GM12878 (cell line): ENCODE results near the gene PMM2. TPM values are rescaled to one million over a fixed set of nuclear protein-coding genes. Genes with fewer than 3 reads are reported as not detected.

Source experiments
- ATAC-seq: fragments of 200-7000 bp; cut with Tn5 transposase; 3 replicates; pipeline ENCODE4 v1.9.1; 2020; ENCODE audit warnings: mild to moderate bottlenecking, moderate library complexity
- BruUV-seq: library from RNA; stranded (reverse); fragments of 400-500 nt; replicated peaks from 2 replicates; lab custom pipeline; 2021; lab: Mats Ljungman, UMichigan
- CTCF ChIA-PET: fragments of 300-600 bp; sonication (Branson Sonifier 250); formaldehyde crosslinking; extraction: SDS; loops from one replicate; lab custom pipeline; 2021; ENCODE audit warnings: inconsistent platforms; lab: Yijun Ruan, JAX
- POLR2A ChIA-PET: fragments of 350-600 bp; formaldehyde crosslinking; extraction: SDS; loops from one replicate; lab custom pipeline; 2021; ENCODE audit warnings: inconsistent platforms; lab: Charles Lee
- RAD21 ChIA-PET: fragments of 300-600 bp; sonication (Branson Sonifier 250); formaldehyde crosslinking; loops from one replicate; lab custom pipeline; 2023; ENCODE audit warnings: antibody characterized with exemption; ENCODE audit not compliant: unreplicated experiment; lab: Charles Lee
- SMC1A ChIA-PET: fragments of 300-600 bp; sonication (Branson Sonifier 250); formaldehyde crosslinking; loops from one replicate; lab custom pipeline; 2023; ENCODE audit not compliant: unreplicated experiment, uncharacterized antibody; lab: Charles Lee
- DNase-seq: peaks from one replicate; pipeline ENCODE4 v3.0.0-alpha.2; 2011; ENCODE audit warnings: low read depth, low spot score
- FAIRE-seq: peaks from 3 replicates; lab custom pipeline; 2011; peaks lifted over from hg19 to GRCh38; lab: Jason Lieb, UNC
- H2AFZ ChIP-seq: 2 replicates; pipeline ENCODE4 v1.6.0; 2011; ENCODE audit warnings: low read depth, low read length, control low read depth; ENCODE audit not compliant: control insufficient read depth
- H3K27ac ChIP-seq: 2 replicates; pipeline ENCODE4 v1.5.1; 2011; ENCODE audit warnings: control low read depth; ENCODE audit not compliant: control insufficient read depth, insufficient read depth
- H3K27me3 ChIP-seq, 2 experiments: replicated peaks in 1 of 2; 2 replicates each; pipeline versions ENCODE4 v1.6.0 to v1.6.1; 2011; ENCODE audit warnings: low read length in 1 of 2; ENCODE audit not compliant: control insufficient read depth in 2 of 2, insufficient read depth in 2 of 2
- H3K36me3 ChIP-seq, 2 experiments: 2 replicates each; pipeline ENCODE4 v1.5.1; 2011; ENCODE audit warnings: low read length in 1 of 2; ENCODE audit not compliant: control insufficient read depth in 2 of 2, insufficient read depth in 2 of 2
- H3K4me1 ChIP-seq: 2 replicates; pipeline ENCODE4 v1.6.1; 2011; ENCODE audit warnings: mild to moderate bottlenecking, low read length, moderate library complexity, mixed read lengths; ENCODE audit not compliant: control insufficient read depth, insufficient read depth
- H3K4me2 ChIP-seq: 2 replicates; pipeline ENCODE4 v1.6.0; 2011; ENCODE audit warnings: control low read depth; ENCODE audit not compliant: control insufficient read depth, insufficient read depth
- H3K4me3 ChIP-seq: fragments of 200-600 bp; sonication (generic); 2 replicates; pipeline ENCODE4 v1.5.1; 2016
- H3K79me2 ChIP-seq: 2 replicates; pipeline ENCODE4 v1.6.0; 2011; ENCODE audit warnings: low read length; ENCODE audit not compliant: control insufficient read depth, insufficient read depth
- H3K9ac ChIP-seq: 2 replicates; pipeline ENCODE4 v1.8.0; 2011; ENCODE audit warnings: low read length, control low read depth, mixed read lengths; ENCODE audit not compliant: control insufficient read depth, insufficient read depth
- H3K9me3 ChIP-seq: replicated peaks from 3 replicates; pipeline ENCODE4 v1.5.1; 2011; ENCODE audit warnings: mild to moderate bottlenecking, low read length; ENCODE audit not compliant: control insufficient read depth, insufficient read depth
- H4K20me1 ChIP-seq: 2 replicates; pipeline ENCODE4 v1.6.0; 2011; ENCODE audit not compliant: control insufficient read depth, insufficient read depth
- BCL3 ChIP-seq: IDR thresholded peaks from 2 replicates; pipeline ENCODE4 v1.6.1; 2011; ENCODE audit warnings: borderline replicate concordance, low read depth, mild to moderate bottlenecking, moderate library complexity, low read length; ENCODE audit not compliant: insufficient read depth, poor library complexity, severe bottlenecking
- BCLAF1 ChIP-seq: fragments of 450-650 bp; IDR thresholded peaks from 2 replicates; pipeline ENCODE4 v1.6.1; 2017; ENCODE audit warnings: antibody characterized with exemption, mild to moderate bottlenecking, moderate library complexity
- CBX5 ChIP-seq: sonication (generic); IDR thresholded peaks from 2 replicates; pipeline ENCODE4 v1.6.1; 2016; ENCODE audit warnings: low read depth, moderate library complexity, mild to moderate bottlenecking, inconsistent platforms
- CEBPB ChIP-seq, 2 experiments: fragments of 150-350 bp in 1 of 2; IDR thresholded peaks; 2 replicates each; pipeline ENCODE4 v1.6.1; 2012 to 2014; ENCODE audit warnings: low read depth in 2 of 2, low read length in 2 of 2, borderline replicate concordance in 1 of 2, inconsistent platforms in 1 of 2
- HCFC1 ChIP-seq: fragments of 150-350 bp; IDR thresholded peaks from 2 replicates; pipeline ENCODE4 v1.6.1; 2014; ENCODE audit warnings: low read length
- HDAC2 ChIP-seq: fragments of 200-600 bp; sonication (generic); IDR thresholded peaks from 2 replicates; pipeline ENCODE4 v1.6.1; 2017
- MTA3 ChIP-seq: IDR thresholded peaks from 2 replicates; pipeline ENCODE4 v1.6.1; 2012; ENCODE audit warnings: low read length, inconsistent platforms, borderline replicate concordance
- POLR2A ChIP-seq: IDR thresholded peaks from 2 replicates; pipeline ENCODE4 v1.6.1; 2011; ENCODE audit warnings: low read depth, mild to moderate bottlenecking, low read length
- POLR2AphosphoS2 ChIP-seq: IDR thresholded peaks from 2 replicates; pipeline ENCODE4 v1.6.1; 2011; ENCODE audit warnings: low read depth, mild to moderate bottlenecking, low read length, improper control_type of control experiment, moderate library complexity
- POLR2AphosphoS5 ChIP-seq: IDR thresholded peaks from 2 replicates; pipeline ENCODE4 v1.6.1; 2011; ENCODE audit warnings: mild to moderate bottlenecking, low read length, inconsistent platforms
- RAD21 ChIP-seq: IDR thresholded peaks from 2 replicates; pipeline ENCODE4 v1.6.1; 2011; ENCODE audit warnings: mild to moderate bottlenecking, low read depth, low read length, moderate library complexity; ENCODE audit not compliant: insufficient read depth
- RBBP5 ChIP-seq: fragments of 200-600 bp; sonication (generic); conservative IDR thresholded peaks from 2 replicates; pipeline ENCODE4 v1.6.1; 2016
- RCOR1 ChIP-seq: conservative IDR thresholded peaks from 2 replicates; pipeline ENCODE4 v1.6.1; 2012; ENCODE audit warnings: low read depth, low read length, improper control_type of control experiment
- RUNX3 ChIP-seq: IDR thresholded peaks from 2 replicates; pipeline ENCODE4 v1.6.1; 2012; ENCODE audit warnings: low read length, inconsistent platforms
- SMARCA5 ChIP-seq: fragments of 450-650 bp; IDR thresholded peaks from 2 replicates; pipeline ENCODE4 v1.6.1; 2017; ENCODE audit warnings: mild to moderate bottlenecking
- ZNF274 ChIP-seq: IDR thresholded peaks from one replicate; pipeline ENCODE4 v1.8.0; 2011; ENCODE audit not compliant: insufficient read length, insufficient read depth
- ZNF384 ChIP-seq: IDR thresholded peaks from 2 replicates; pipeline ENCODE4 v1.6.1; 2012; ENCODE audit warnings: low read depth, mild to moderate bottlenecking, low read length, improper control_type of control experiment, borderline replicate concordance
- WGBS: methylation state at CpG from one replicate; pipeline ENCODE4 v1.1.6; 2016; ENCODE audit warnings: low lambda C conversion rate; ENCODE audit not compliant: insufficient replicate concordance, insufficient coverage; ENCODE audit errors: missing lambda C conversion rate; 5-methylcytosine and 5-hydroxymethylcytosine counted together
- in situ Hi-C: fragments of 300-500 bp; cut with MboI; formaldehyde crosslinking; loops from 9 replicates; pipeline ENCODE4 v1.14.3; 2018; ENCODE audit warnings: mixed read lengths
- intact Hi-C: fragments of 100-400 bp; cut with micrococcal nuclease; formaldehyde crosslinking; loops from one replicate; pipeline ENCODE4 v1.14.2; 2022; ENCODE audit not compliant: unreplicated experiment
- polyA plus RNA-seq, 11 experiments: library from polyadenylated mRNA; depleted of rRNA in 4 of 11; unstranded in 6 of 11; stranded (reverse) in 5 of 11; fragments of >200 nt; fragmentation: Nextera tagmentation in 4 of 11; fragmentation: Illumina TruSeq in 1 of 11; extraction: Ambion mirVana in 4 of 11; extraction: Trizol in 1 of 11; gene quantifications; 1 replicate in 1 of 11; 2 replicates in 10 of 11; pipeline versions ENCODE4 v1.2.1 to v1.2.3, GENCODE V29; 2011 to 2016; ENCODE audit warnings: inconsistent platforms in 2 of 11, missing spikeins in 2 of 11, low read depth in 1 of 11
- total RNA-seq, 4 experiments: library from RNA; depleted of rRNA in 3 of 4; stranded (reverse); fragments of >200 nt in 3 of 4; fragmentation: Illumina TruSeq in 1 of 4; extraction: Trizol in 1 of 4; gene quantifications; 2 replicates each; pipeline versions ENCODE4 v1.2.1 to v1.2.3, GENCODE V29; 2013 to 2021

PMM2 gene
- total and polyA plus RNA-seq, 10 of the 15 experiments (the other 5 are each of a cell fraction or from before 2014, with no cell fraction given): 22.6 to 69.4 (median 52.3) TPM

GRCh38 chr16:8888951-8889892 lies 91.6 kb downstream of the PMM2 start:
- CTCF ChIA-PET: interaction anchor here (1.0 to 3.7 kb wide), 9 partner anchors 9 to 250 kb away, joined by 3 to 31 read pairs (median 3); no protein-coding TSS in a partner anchor
- WGBS: 95% methylated on average over 23 of the region's 23 CpGs

More at GRCh38 chr16:8888951-8889892, 91.6 kb downstream of the PMM2 start:
- TF ChIP-seq ZNF274 (no peak), RBBP5 (no peak), HCFC1 (no peak), POLR2AphosphoS5 (peak; percentile 55; the same call in 1 of the 2 replicates), CEBPB (IDR thresholded peaks at IDR 0.05; ENCODE audit: borderline replicate concordance in 1 of 2, low read depth in 2 of 2, low read length in 2 of 2) (no peak), BCL3 (peak; percentile 43), HDAC2 (no peak), RCOR1 (no peak), CBX5 (no peak), BCLAF1 (no peak), MTA3 (no peak), RAD21 (no peak), RUNX3 (no peak), POLR2A (peak; percentile 18; the same call in 1 of the 2 replicates), POLR2AphosphoS2 (peak; percentile 22; the same call in 1 of the 2 replicates), SMARCA5 (no peak), ZNF384 (no peak)
- intact Hi-C loops: no loop called here
- H3K9me3 ChIP-seq: peaks cover 3% of the 10 kb centered on the region; the same call in 2 of the 3 replicates
- no peak overlapping the region for H3K9ac ChIP-seq
- H3K79me2 ChIP-seq: peaks cover 10% of the 10 kb centered on the region
- FAIRE-seq: no peak
- in situ Hi-C loops: no loop called here
- no peak for DNase-seq
- ChIA-PET RAD21 (interaction anchor here (0.7 to 4.4 kb wide), 5 partner anchors 9 to 246 kb away, joined by 3 to 30 read pairs (median 19); partner anchors contain the start of gene CARHSP1), POLR2A (no interaction called here), SMC1A (interaction anchor here (0.9 to 3.9 kb wide), 5 partner anchors 8 to 264 kb away, joined by 3 to 18 read pairs (median 5); no protein-coding TSS in a partner anchor)
- H3K4me3 ChIP-seq: no peak overlapping the region
- H4K20me1 ChIP-seq: no peaks in the 10 kb centered on the region
- no peak for ATAC-seq
- H3K4me2 ChIP-seq: no peak overlapping the region
- peaks cover 42% of the 10 kb centered on the region for H3K4me1 ChIP-seq
- no peak overlapping the region for H2AFZ ChIP-seq
- no peaks in the 10 kb centered on the region for H3K27me3 ChIP-seq
- BruUV-seq: no TSS peak
- no peak overlapping the region for H3K27ac ChIP-seq
- H3K36me3 ChIP-seq: peaks cover 20 to 30% of the 10 kb centered on the region in 2 experiments
